OCI-LY1 (cell line): ENCODE data around the gene TDRD15.

Experiments
- CTCF ChIP-seq: fragments of 200-600 bp; sonication (generic), shearing (Covaris generic); IDR thresholded peaks from 2 replicates; pipeline ENCODE4 v1.5.1; 2017; ENCODE audit warnings: mild to moderate bottlenecking, antibody characterized with exemption, low read length, moderate library complexity, mixed read lengths
- EZH2 ChIP-seq: fragments of 200-600 bp; sonication (generic), shearing (Covaris generic); IDR thresholded peaks from 2 replicates; pipeline ENCODE4 v1.8.0; 2017; ENCODE audit warnings: borderline replicate concordance, mixed run types, mild to moderate bottlenecking, antibody characterized with exemption, low read length, moderate library complexity, mixed read lengths

GRCh38 chr2:21161122-21161521 is 37.4 kb downstream of the TDRD15 start:
- TF ChIP-seq CTCF, result no peak
- no peak for TF ChIP-seq EZH2
